ENCODE results near the gene CLRN3. TPM values are rescaled to one million over a fixed set of nuclear protein-coding genes. Genes with fewer than 3 reads are reported as not detected.

CLRN3 gene
- total RNA-seq, 4 donors from 2014 or later = not detected

DNA sequence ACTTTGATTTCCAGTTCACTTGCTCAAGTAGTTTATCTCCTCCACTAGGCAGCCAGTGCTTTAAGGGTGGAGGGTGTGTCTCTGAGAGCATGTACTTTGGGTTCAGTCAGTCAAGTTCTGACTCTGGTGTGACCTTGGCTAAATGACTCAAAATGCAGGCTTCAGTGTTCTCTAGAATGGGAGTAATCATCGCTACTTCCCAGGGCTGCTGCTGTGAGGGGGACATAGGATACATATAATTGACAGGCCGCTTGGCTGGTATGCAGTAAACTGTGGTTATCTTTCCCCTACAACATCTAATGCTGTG lies 17.7 kb upstream of the CLRN3 start:
- TF ChIP-seq, protein P1, sequence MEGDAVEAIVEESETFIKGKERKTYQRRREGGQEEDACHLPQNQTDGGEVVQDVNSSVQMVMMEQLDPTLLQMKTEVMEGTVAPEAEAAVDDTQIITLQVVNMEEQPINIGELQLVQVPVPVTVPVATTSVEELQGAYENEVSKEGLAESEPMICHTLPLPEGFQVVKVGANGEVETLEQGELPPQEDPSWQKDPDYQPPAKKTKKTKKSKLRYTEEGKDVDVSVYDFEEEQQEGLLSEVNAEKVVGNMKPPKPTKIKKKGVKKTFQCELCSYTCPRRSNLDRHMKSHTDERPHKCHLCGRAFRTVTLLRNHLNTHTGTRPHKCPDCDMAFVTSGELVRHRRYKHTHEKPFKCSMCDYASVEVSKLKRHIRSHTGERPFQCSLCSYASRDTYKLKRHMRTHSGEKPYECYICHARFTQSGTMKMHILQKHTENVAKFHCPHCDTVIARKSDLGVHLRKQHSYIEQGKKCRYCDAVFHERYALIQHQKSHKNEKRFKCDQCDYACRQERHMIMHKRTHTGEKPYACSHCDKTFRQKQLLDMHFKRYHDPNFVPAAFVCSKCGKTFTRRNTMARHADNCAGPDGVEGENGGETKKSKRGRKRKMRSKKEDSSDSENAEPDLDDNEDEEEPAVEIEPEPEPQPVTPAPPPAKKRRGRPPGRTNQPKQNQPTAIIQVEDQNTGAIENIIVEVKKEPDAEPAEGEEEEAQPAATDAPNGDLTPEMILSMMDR (IDR thresholded peaks at IDR 0.05; ENCODE audit: low read depth) = no peak

DNA sequence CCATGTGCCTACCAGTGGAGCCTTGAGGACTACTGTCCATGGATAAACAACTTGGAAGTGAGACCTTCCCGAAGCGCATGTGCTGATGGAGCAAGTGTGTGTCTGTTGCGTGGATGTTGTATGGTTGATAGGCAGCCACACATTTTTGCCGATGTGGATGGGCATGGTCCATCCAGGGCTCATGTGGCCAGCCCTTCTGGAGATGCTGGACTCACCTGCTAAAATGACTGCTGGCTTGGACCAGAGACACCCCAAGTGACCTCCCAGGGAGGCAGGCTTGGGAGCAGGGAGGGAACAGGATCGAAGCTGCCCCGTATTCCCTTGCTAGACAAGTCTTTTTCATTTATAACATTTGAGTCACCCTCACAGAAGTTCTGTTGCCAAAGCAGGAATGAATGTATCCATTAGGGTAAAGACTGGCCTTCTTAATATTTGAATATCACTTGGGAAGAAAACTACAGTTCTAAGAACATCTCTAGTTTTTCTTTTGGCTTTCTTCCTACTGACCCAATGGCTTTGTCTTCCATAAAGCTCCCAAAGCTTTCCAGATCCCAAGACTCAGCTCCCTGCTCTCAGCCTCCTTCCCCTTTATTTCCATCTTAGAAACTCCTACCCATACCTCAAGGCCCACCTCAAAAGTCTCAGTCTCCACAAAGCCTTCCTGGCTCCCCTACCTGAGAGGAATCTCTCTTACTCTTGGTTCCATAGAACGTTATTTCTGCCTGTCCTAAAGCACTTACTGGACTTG lies 17.1 kb upstream of the CLRN3 start:
- TF ChIP-seq, protein P1 (IDR thresholded peaks at IDR 0.05; ENCODE audit: low read depth) = no peak

DNA sequence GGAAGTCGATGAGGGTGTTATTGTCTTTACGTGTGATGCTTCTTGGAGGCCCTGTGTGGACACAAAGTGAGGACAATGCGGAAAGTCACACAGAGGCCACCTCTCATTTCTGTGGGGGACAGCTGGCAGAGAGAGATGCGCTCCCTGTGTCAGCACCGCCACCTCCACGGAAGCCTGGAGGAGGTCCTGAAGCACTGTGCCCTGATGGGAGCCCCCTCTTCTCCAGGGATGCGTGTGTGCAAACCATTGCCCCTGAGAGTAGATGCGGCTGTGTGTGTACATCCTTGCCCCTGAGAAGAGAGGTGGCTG lies 16.2 kb upstream of the CLRN3 start:
- TF ChIP-seq, protein P1 (IDR thresholded peaks at IDR 0.05; ENCODE audit: low read depth) = no peak

DNA sequence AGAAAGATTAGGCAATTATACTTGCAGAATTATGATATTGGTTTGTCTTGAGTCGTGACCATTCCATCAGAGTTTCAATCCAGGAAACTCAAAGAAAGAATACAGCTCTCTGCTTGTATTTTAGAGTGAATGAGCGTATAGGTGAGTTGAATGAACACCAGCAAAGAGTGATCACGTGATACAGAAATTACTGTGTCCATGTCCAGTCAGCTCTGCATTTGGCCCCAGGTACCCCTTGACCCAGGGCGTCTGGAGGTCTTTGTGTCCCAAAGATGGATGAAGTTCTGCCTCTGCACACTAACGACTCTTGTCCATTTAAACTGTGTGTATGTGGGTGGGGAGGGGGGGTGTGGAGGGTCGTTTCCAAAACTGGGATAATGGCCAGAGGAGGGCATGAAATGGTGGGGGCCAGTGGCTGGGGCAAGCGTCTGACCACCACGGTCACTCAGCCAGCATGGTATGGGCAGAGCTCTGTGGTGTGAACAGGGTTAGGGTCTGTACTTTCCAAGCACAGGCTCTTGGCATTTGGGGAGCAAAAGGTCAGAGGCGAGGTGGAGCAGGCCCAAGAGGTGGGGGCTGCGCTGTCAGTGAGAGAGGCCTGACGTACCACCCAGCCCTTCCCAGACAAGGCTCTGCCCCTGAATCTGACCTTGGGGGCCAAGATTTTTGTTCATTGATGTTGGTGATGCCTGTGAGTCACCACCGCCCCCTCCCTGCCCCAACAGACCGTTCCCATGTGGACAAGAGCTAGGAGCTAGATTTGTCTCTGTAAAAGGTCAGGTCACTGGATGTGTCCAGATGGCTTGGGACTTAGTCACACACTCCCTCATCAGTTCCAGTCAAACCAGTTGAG lies 15.6 kb upstream of the CLRN3 start:
- TF ChIP-seq, protein P1 (IDR thresholded peaks at IDR 0.05; ENCODE audit: low read depth) = no peak

DNA sequence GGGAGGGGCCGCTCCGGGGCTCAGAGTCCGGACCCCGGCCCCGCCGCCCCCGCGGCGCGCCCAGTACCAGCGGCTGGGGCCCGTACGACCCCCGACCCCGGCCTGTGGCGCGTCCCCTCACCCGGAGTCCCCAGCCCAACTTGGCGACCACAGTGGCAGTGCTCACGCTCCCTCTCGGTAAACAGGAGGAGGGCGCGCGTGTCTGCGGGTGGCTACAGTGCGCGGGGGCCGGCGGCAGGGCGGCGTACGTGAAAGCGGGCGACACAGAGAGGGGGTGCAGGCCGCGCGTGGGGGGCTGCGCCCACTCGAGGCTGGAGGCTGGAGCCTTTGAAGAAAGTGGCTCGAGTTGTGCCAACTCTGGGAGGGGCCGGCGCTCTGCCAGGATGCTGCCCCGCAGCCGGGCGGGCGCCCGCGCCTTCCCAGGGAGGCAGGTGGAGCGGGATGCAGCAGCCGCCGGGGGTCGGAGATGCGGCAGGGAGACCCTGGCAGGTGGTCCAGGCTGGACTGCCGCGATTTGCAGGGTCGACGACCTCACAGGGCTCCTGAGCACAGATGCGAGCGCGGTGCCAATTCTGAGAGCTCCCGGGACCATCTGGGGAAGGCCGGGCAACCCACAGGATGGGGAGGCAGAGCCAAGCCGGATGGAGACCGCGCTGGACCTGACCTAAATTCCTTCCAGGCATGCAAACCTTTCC lies 14.8 kb upstream of the CLRN3 start:
- TF ChIP-seq, protein P1 (IDR thresholded peaks at IDR 0.05; ENCODE audit: low read depth) = no peak

DNA sequence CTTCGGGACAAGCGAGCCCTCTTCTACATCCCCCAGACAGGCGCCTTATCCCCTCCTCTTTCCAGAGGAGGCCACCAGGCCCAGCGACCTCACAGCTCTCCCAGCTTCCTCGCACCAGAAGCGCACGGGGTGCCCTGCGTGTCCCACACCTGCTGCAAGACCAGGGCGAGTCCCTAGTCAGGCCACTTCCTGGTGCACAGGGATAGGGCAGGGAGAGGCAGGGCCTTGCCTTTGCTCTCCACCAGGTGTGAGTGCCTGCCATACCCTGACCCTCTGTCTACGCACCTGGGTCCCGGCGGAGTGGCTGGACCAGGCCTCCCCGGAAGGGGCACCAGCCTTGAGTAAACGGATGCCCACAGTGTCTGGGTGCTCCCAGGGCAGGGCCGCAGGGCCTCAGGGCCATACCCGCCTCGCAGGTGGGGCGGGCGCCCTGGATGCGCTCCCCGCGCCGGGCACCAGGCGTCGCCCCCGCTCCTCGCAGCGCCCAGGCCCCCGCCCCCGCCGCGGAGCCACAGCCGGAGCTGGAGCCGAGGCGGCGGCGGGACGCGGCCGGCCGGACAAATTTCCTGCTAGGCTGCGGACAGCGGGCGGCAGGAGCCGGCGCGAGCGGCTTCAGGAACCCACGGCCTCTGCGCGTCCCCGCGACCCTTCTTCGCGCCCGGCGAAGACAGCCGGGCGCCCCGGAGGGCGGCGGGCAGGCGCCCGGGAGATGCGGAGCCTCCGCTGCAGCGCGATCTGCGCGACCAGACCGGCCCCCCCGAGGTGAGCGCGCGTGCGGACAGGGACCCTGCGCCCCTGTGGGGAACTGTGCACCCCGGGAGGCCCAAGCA lies 14.0 kb upstream of the CLRN3 start, which contains the start of gene PTPRE:
Gene PTPRE (plus strand): TSS at position 556 of the 830 bp plus-strand sequence. CDS start 133,779 bp downstream, outside the sequence.
- TF ChIP-seq, protein P1 (IDR thresholded peaks at IDR 0.05; ENCODE audit: low read depth) = no peak

Measured in subcutaneous adipose tissue (tissue), 4 donors.